Caki2 (cell line): ENCODE measurements around the gene BMPR2. TPM values are rescaled to one million over a fixed set of nuclear protein-coding genes. Genes with fewer than 3 reads are reported as not detected.
"Not testable (repeated sequence)": the region's sequence is repeated elsewhere in the genome, so short reads cannot be mapped to it uniquely, and the experiment has no call there.

Experiments used
- DNase-seq: peaks from one replicate; pipeline ENCODE4 v3.0.0-alpha.2; 2015; ENCODE audit warnings: low read depth
- in situ Hi-C: cut with HindIII; loops from 2 replicates; pipeline ENCODE4 v1.10.0; 2016; ENCODE audit warnings: low sequenced_read_pairs, low pct_unique_long_range_greater_than_20kb, mixed read lengths
- total RNA-seq: library from RNA; depleted of rRNA; stranded (reverse); fragments of >200 nt; shearing (Covaris generic); gene quantifications from 2 replicates; pipeline ENCODE4 v1.2.3, GENCODE V29; 2014; ENCODE audit warnings: low replicate concordance

Gene BMPR2
- total RNA-seq, 1 experiment from 2014 or later = 15.0 TPM

GRCh38 chr2:202377207-202377761 is 1.2 kb downstream of the BMPR2 start:
- in situ Hi-C loops = no loop called here
- DNase-seq = peak; percentile 48

- DNase-seq = no peak
- in situ Hi-C loops = no loop called here
Observed at GRCh38 chr2:202378001-202378400, 1.9 kb downstream of the BMPR2 start.

GRCh38 chr2:202378662-202379358 is 2.7 kb downstream of the BMPR2 start:
- in situ Hi-C loops = no loop called here
- no peak for DNase-seq

GRCh38 chr2:202382684-202383083 is 6.6 kb downstream of the BMPR2 start:
- no peak for DNase-seq
- in situ Hi-C loops = no loop called here

- in situ Hi-C loops, DNase-seq: not testable (repeated sequence)
Observed at GRCh38 chr2:202386495-202386894, 10.4 kb downstream of the BMPR2 start.

GRCh38 chr2:202387608-202388342 is 11.6 kb downstream of the BMPR2 start:
- no peak for DNase-seq
- in situ Hi-C loops = no loop called here

GRCh38 chr2:202400941-202401340 is 24.8 kb downstream of the BMPR2 start:
- DNase-seq = no peak
- in situ Hi-C loops = no loop called here

- in situ Hi-C loops = no loop called here
Observed at GRCh38 chr2:202405798-202406197, 29.7 kb downstream of the BMPR2 start.

GRCh38 chr2:202406445-202406978 is 30.4 kb downstream of the BMPR2 start:
- DNase-seq = no peak
- in situ Hi-C loops = no loop called here

More at GRCh38 chr2:202405798-202406197, 29.7 kb downstream of the BMPR2 start:
- DNase-seq = no peak

GRCh38 chr2:202408546-202409140 is 32.5 kb downstream of the BMPR2 start:
- in situ Hi-C loops = no loop called here
- no peak for DNase-seq

- in situ Hi-C loops = no loop called here
- no peak for DNase-seq
Observed at GRCh38 chr2:202410092-202410491, 34.0 kb downstream of the BMPR2 start.

GRCh38 chr2:202411097-202411496 is 35.0 kb downstream of the BMPR2 start:
- in situ Hi-C loops = no loop called here
- DNase-seq = no peak

GRCh38 chr2:202418027-202418426 is 41.9 kb downstream of the BMPR2 start:
- in situ Hi-C loops = no loop called here
- no peak for DNase-seq

GRCh38 chr2:202418511-202418910 is 42.4 kb downstream of the BMPR2 start:
- in situ Hi-C loops = no loop called here
- no peak for DNase-seq

- DNase-seq = no peak
- in situ Hi-C loops = no loop called here
Observed at GRCh38 chr2:202423139-202423538, 47.0 kb downstream of the BMPR2 start.

- in situ Hi-C loops = no loop called here
- no peak for DNase-seq
Observed at GRCh38 chr2:202425036-202425435, 48.9 kb downstream of the BMPR2 start.

GRCh38 chr2:202426751-202427150 is 50.6 kb downstream of the BMPR2 start:
- DNase-seq = no peak
- in situ Hi-C loops = no loop called here

- no peak for DNase-seq
- in situ Hi-C loops = no loop called here
Observed at GRCh38 chr2:202429164-202429980, 53.2 kb downstream of the BMPR2 start.
